ENCODE measurements around the gene HIPK3.

The HIPK3 gene

GRCh38 chr11:33320016-33320813, 63.0 kb downstream of the HIPK3 start:
- no peak for DNase-seq (ENCODE audit: low read depth)
- no peak overlapping the region for H3K4me3 ChIP-seq (ENCODE audit: low read depth, low read length)
- TF ChIP-seq CTCF (IDR thresholded peaks at IDR 0.05; ENCODE audit: control insufficient read depth, extremely low read depth, insufficient read depth), result no peak

- DNase-seq (ENCODE audit: low read depth), result no peak
- no peak overlapping the region for H3K4me3 ChIP-seq (ENCODE audit: low read depth, low read length)
- TF ChIP-seq CTCF (IDR thresholded peaks at IDR 0.05; ENCODE audit: control insufficient read depth, extremely low read depth, insufficient read depth), result no peak
These were observed 63.7 kb downstream of the HIPK3 start for GRCh38 chr11:33320814-33321330.

- H3K4me3 ChIP-seq (ENCODE audit: low read depth, low read length), result no peak overlapping the region
- DNase-seq (ENCODE audit: low read depth), result no peak
- no peak for TF ChIP-seq CTCF (IDR thresholded peaks at IDR 0.05; ENCODE audit: control insufficient read depth, extremely low read depth, insufficient read depth)
These were observed 64.2 kb downstream of the HIPK3 start for GRCh38 chr11:33321422-33321821.

- no peak for DNase-seq (ENCODE audit: low read depth)
- H3K4me3 ChIP-seq (ENCODE audit: low read depth, low read length), result no peak overlapping the region
- no peak for TF ChIP-seq CTCF (IDR thresholded peaks at IDR 0.05; ENCODE audit: control insufficient read depth, extremely low read depth, insufficient read depth)
These were observed 66.2 kb downstream of the HIPK3 start for GRCh38 chr11:33323421-33323820.

GRCh38 chr11:33324302-33324985, 67.3 kb downstream of the HIPK3 start:
- no peak for DNase-seq (ENCODE audit: low read depth)
- no peak for TF ChIP-seq CTCF (IDR thresholded peaks at IDR 0.05; ENCODE audit: control insufficient read depth, extremely low read depth, insufficient read depth)
- H3K4me3 ChIP-seq (ENCODE audit: low read depth, low read length), result no peak overlapping the region

- H3K4me3 ChIP-seq (ENCODE audit: low read depth, low read length), result no peak overlapping the region
- TF ChIP-seq CTCF (IDR thresholded peaks at IDR 0.05; ENCODE audit: control insufficient read depth, extremely low read depth, insufficient read depth), result no peak
- no peak for DNase-seq (ENCODE audit: low read depth)
These were observed 68.3 kb downstream of the HIPK3 start for GRCh38 chr11:33325451-33325850.
